ENCODE results near the gene ACOT4. TPM values are rescaled to one million over a fixed set of nuclear protein-coding genes. Genes with fewer than 3 reads are reported as not detected.

The ACOT4 gene
- total and polyA plus RNA-seq, 2 of the 8 experiments (the other 6 are each of a cell fraction or from before 2014, with no cell fraction given): 0.80 to 1.1 TPM

- Histone ChIP-seq H3K4me3 (ENCODE audit: extremely low read depth in 1 of 4, insufficient read depth in 2 of 4, low read depth in 3 of 4, low read length in 4 of 4) (no peak overlapping the region), H4K20me1 (replicated peaks in 1 of 2; ENCODE audit: control insufficient read depth in 1 of 2, insufficient read depth in 2 of 2, low read length in 2 of 2) (peaks cover 0 to 3% of the 10 kb centered on the region in 2 experiments), H3K56ac (replicated peaks; ENCODE audit: insufficient read length, low read depth, low read length) (no peak overlapping the region), H3K18ac (ENCODE audit: extremely low read depth, low read length) (no peak overlapping the region), H2BK15ac (ENCODE audit: low read length) (no peak overlapping the region), H3K27ac (ENCODE audit: low read depth, low read length) (no peak overlapping the region), H3K23ac (ENCODE audit: insufficient read length) (no peak overlapping the region), H3K4me1 (replicated peaks in 1 of 4; ENCODE audit: control insufficient read depth in 3 of 4, insufficient read depth in 4 of 4, low read length in 3 of 4) (peaks cover 0 to 5% (median 0%) of the 10 kb centered on the region in 4 experiments; a peak in 1 of 7 replicates), H3K9ac (replicated peaks in 1 of 4; ENCODE audit: extremely low read depth in 1 of 4, low read depth in 3 of 4, low read length in 3 of 4) (no peak overlapping the region; a peak in 1 of 7 replicates), H3K4ac (replicated peaks; ENCODE audit: insufficient read length, low read depth, low read length) (no peak overlapping the region), H2BK5ac (ENCODE audit: low read depth, low read length) (no peak overlapping the region), H2BK20ac (ENCODE audit: low read length) (no peak overlapping the region), H2AFZ (ENCODE audit: low read length) (no peak overlapping the region), H4K8ac (ENCODE audit: extremely low read depth, insufficient read depth, low read length) (no peak overlapping the region), H3K79me2 (ENCODE audit: control insufficient read depth in 1 of 2, insufficient read depth in 2 of 2, low read length in 2 of 2) (no peaks in the 10 kb centered on the region), H3K14ac (ENCODE audit: insufficient read length) (no peak overlapping the region), H2BK120ac (replicated peaks; ENCODE audit: low read depth, low read length) (no peak overlapping the region), H3K9me3 (ENCODE audit: insufficient read depth in 2 of 2, low read depth in 1 of 2, low read length in 1 of 2) (no peaks in the 10 kb centered on the region), H4K5ac (ENCODE audit: insufficient read length, low read depth, low read length) (no peak overlapping the region), H3K4me2 (ENCODE audit: insufficient read depth in 1 of 2, low read depth in 2 of 2, low read length in 2 of 2) (no peak overlapping the region; a peak in 1 of 4 replicates), H2AK5ac (ENCODE audit: low read depth, low read length) (no peak overlapping the region), H3K23me2 (ENCODE audit: low read depth, low read length) (peaks cover 5% of the 10 kb centered on the region; the same call in 1 of the 2 replicates), H2BK12ac (ENCODE audit: low read depth, low read length) (no peak overlapping the region), H3K36me3 (ENCODE audit: control insufficient read depth in 2 of 4, insufficient read depth in 4 of 4, low read length in 3 of 4) (no peaks in the 10 kb centered on the region), H3K27me3 (replicated peaks in 1 of 4; ENCODE audit: control insufficient read depth in 3 of 4, extremely low read depth in 1 of 4, insufficient read depth in 3 of 4, low read length in 3 of 4) (peaks cover 0 to 32% (median 12%) of the 10 kb centered on the region in 4 experiments; a peak in 5 of 7 replicates), H3K79me1 (ENCODE audit: low read depth, low read length) (no peaks in the 10 kb centered on the region), H4K91ac (replicated peaks; ENCODE audit: insufficient read length, low read length) (no peak overlapping the region)
- POLR2A ChIA-PET (ENCODE audit: partially characterized antibody): interaction anchor here (1.0 to 1.5 kb wide), 3 partner anchors 18 to 126 kb away, joined by 3 to 5 read pairs (median 3); partner anchors contain the start of genes ACOT2 and RIOX1
- 72% methylated on average over 4 of the region's 4 CpGs; no CpG with 5 or more reads in 1 of the 2 experiments for WGBS, 2 experiments (ENCODE audit: extremely low coverage in 1 of 2, insufficient coverage in 1 of 2, insufficient read length in 1 of 2, insufficient replicate concordance in 2 of 2, low coverage in 1 of 2, low lambda C conversion rate in 2 of 2, missing lambda C conversion rate in 1 of 2)
- FAIRE-seq: no peak
- TF ChIP-seq EP300 (IDR thresholded peaks at IDR 0.05; ENCODE audit: borderline replicate concordance in 1 of 2, low read depth in 2 of 2, low read length in 2 of 2): no peak
- peak; percentile 56 for TF ChIP-seq NANOG (IDR thresholded peaks at IDR 0.05; ENCODE audit: insufficient read depth, low read depth, low read length, poor library complexity, severe bottlenecking)
- DNase-seq (ENCODE audit: low read depth in 1 of 2, low spot score in 2 of 2): no peak
- CTCF ChIA-PET (ENCODE audit: partially characterized antibody): interaction anchor here (1.7 kb wide), 1 partner anchor 16 kb away, joined by 5 read pairs; no protein-coding TSS in a partner anchor
Measured at GRCh38 chr14:73616831-73617230, 25.2 kb downstream of the ACOT4 start.

All from H1 (cell line).